ENCODE data around the gene ZACN.

DNA sequence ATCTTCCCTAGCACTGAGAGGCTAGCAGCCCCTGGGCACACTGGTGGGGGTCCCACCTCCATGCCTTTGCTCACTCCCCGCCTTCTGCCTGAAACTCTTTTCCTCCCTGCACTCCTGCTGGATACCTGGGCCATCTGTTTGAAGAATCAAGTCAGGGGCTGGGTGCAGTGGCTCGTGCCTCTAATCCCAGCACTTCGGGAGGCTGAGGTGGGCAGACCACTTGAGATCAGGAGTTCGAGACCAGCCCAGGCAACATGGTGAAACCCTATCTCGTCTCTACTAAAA, 46.4 kb downstream of the ZACN start:
- TF ChIP-seq EZH2 (IDR thresholded peaks at IDR 0.05; ENCODE audit: insufficient read depth, poor library complexity, severe bottlenecking): no peak
- TF ChIP-seq EZH2phosphoT487 (IDR thresholded peaks at IDR 0.05; ENCODE audit: insufficient read depth, low read depth): no peak

Data from GM23248 (cell line).